Adrenal gland (tissue), 12 donors: ENCODE measurements around the gene TNFSF18. TPM values are rescaled to one million over a fixed set of nuclear protein-coding genes. Genes with fewer than 3 reads are reported as not detected.

Experiments
- DNase-seq, 7 donors: peaks; one replicate each; pipeline ENCODE4 v3.0.0-alpha.2; 2019 to 2020
- H3K27ac ChIP-seq, 5 donors: fragments of 200-600 bp; sonication (generic) in 4 of 5; 1 replicate in 3 of 5; 2 replicates in 2 of 5; pipeline versions ENCODE4 v1.5.1 to v1.8.0; 2016 to 2020; ENCODE audit warnings: mild to moderate bottlenecking in 1 of 5
- H3K27me3 ChIP-seq: fragments of 200-600 bp; 2 replicates; pipeline ENCODE4 v1.8.0; 2021
- H3K36me3 ChIP-seq, 2 donors: fragments of 200-600 bp; replicated peaks in 1 of 2; 1 replicate in 1 of 2; 2 replicates in 1 of 2; pipeline versions ENCODE4 v1.5.1 to v1.8.0; 2018 to 2022
- H3K4me1 ChIP-seq, 2 donors: fragments of 200-600 bp; replicated peaks in 1 of 2; 1 replicate in 1 of 2; 2 replicates in 1 of 2; pipeline versions ENCODE4 v1.5.1 to v1.8.0; 2018 to 2021
- H3K4me3 ChIP-seq, 4 donors: fragments of 200-600 bp; sonication (generic) in 3 of 4; one replicate each; pipeline ENCODE4 v1.5.1; 2016 to 2018
- H3K9me3 ChIP-seq, 3 donors: fragments of 200-600 bp; sonication (generic) in 1 of 3; replicated peaks in 1 of 3; 1 replicate in 2 of 3; 2 replicates in 1 of 3; pipeline versions ENCODE4 v1.5.1 to v1.8.0; 2016 to 2021
- CTCF ChIP-seq, 6 experiments: fragments of 450-650 bp in 4 of 6; fragments of 200-600 bp in 2 of 6; sonication (generic) in 1 of 6; IDR thresholded peaks; 1 replicate in 5 of 6; 2 replicates in 1 of 6; pipeline versions ENCODE4 v1.5.1 to v1.8.0; 2016 to 2021; ENCODE audit warnings: antibody characterized with exemption in 6 of 6, mild to moderate bottlenecking in 2 of 6, moderate library complexity in 1 of 6
- POLR2A ChIP-seq, 2 donors: fragments of 450-650 bp; IDR thresholded peaks; one replicate each; pipeline ENCODE4 v1.6.1; 2017; ENCODE audit warnings: antibody characterized with exemption in 2 of 2, mild to moderate bottlenecking in 2 of 2, moderate library complexity in 1 of 2
- WGBS, 4 donors: extraction: QIAGEN DNeasy Blood & Tissue Kit in 2 of 4; methylation state at CpG; one replicate each; pipeline versions ENCODE4 v1.1.5 to v1.1.7; 2013 to 2017; 5-methylcytosine and 5-hydroxymethylcytosine counted together
- intact Hi-C, 2 donors: fragments of 100-400 bp; cut with DNase I; formaldehyde crosslinking; loops; one replicate each; pipeline versions ENCODE4 v1.14.1 to v1.15.0; 2022 to 2023
- polyA plus RNA-seq, 3 donors: library from polyadenylated mRNA; stranded (reverse); fragments of 200-250 nt in 2 of 3; fragments of 350-450 nt in 1 of 3; fragmentation: Illumina TruSeq in 1 of 3; extraction: RNeasy Lipid Tissue Mini Kit (QIAGEN cat#74804) in 1 of 3; gene quantifications; one replicate each; pipeline ENCODE4 v1.2.3, GENCODE V29; 2013 to 2014
- total RNA-seq, 9 donors: library from RNA; depleted of rRNA in 4 of 9; stranded (reverse); fragments of >200 nt in 4 of 9; fragments of 120-200 nt in 1 of 9; fragmentation: NEBNext Ultra II Directional in 1 of 9; extraction: Animal tissue kit (Norgen Biotek cat#: 25700) in 1 of 9; gene quantifications; one replicate each; pipeline versions ENCODE4 v1.1.0 to v1.2.4, GENCODE V29; 2013 to 2023
- donor health status: healthy with polysubstance abuse.
- donor health status: Bipolar disorder and iron deficiency.
- donor health status: DM: yes; HTN: yes; CAD: no.
- donor health status: DM: no; HTN: no; CAD: no.
- donor health status: DM: no; HTN: no; CAD: no.
- donor health status: DM: yes; HTN: yes; CAD: no.

Gene TNFSF18
- total and polyA plus RNA-seq, 12 donors: 0.07 to 1.0 (median 0.27) TPM; not detected in 8

DNA sequence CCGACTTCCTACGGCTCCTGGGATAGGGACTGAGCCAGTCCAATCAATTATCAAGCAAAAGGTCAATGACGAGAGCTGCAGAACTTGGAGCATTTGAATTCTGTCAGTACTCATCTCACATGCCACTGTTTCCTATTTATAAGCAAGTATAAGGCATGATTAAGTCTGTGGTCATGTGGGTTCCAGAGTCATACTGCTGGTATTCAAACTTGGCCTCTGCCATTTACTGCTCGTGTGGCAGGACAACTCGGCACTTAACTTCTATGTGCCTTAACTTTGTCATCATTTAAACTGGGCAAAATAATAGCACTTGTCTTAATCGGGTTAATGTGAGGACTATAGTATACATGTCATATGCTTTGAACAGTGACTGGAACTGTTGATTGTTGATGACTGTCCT, 44.9 kb upstream of the TNFSF18 start:
- Histone ChIP-seq H3K36me3 (no peaks in the 10 kb centered on the region), H3K4me1 (peaks cover 0 to 4% of the 10 kb centered on the region in 2 donors), H3K27me3 (no peaks in the 10 kb centered on the region), H3K4me3 (no peak overlapping the region), H3K9me3 (no peaks in the 10 kb centered on the region), H3K27ac (no peak overlapping the region)
- no peak for DNase-seq
- intact Hi-C loops: no loop called here
- TF ChIP-seq POLR2A (IDR thresholded peaks at IDR 0.05) (no peak), CTCF (IDR thresholded peaks at IDR 0.05) (no peak)
- 64 to 69% (median 68%) methylated on average over 6 of the region's 6 CpGs for WGBS, 4 donors

- peaks cover 0 to 4% of the 10 kb centered on the region in 2 donors for H3K4me1 ChIP-seq
- TF ChIP-seq CTCF (IDR thresholded peaks at IDR 0.05): no peak
- no peak for TF ChIP-seq POLR2A (IDR thresholded peaks at IDR 0.05)
- no peaks in the 10 kb centered on the region for H3K9me3 ChIP-seq
- no peak for DNase-seq
- H3K27me3 ChIP-seq: no peaks in the 10 kb centered on the region
- WGBS, 4 donors: 66 to 77% (median 75%) methylated on average over 4 of the region's 4 CpGs
- no peak overlapping the region for H3K4me3 ChIP-seq
- H3K36me3 ChIP-seq: no peaks in the 10 kb centered on the region
- intact Hi-C loops: no loop called here
- no peak overlapping the region for H3K27ac ChIP-seq
Measured at GRCh38 chr1:173094541-173094940, 43.8 kb upstream of the TNFSF18 start.

GRCh38 chr1:173093691-173094445, 43.1 kb upstream of the TNFSF18 start:
- intact Hi-C loops: no loop called here
- Histone ChIP-seq H3K9me3 (no peaks in the 10 kb centered on the region), H3K4me3 (no peak overlapping the region), H3K36me3 (no peaks in the 10 kb centered on the region), H3K4me1 (peaks cover 0 to 4% of the 10 kb centered on the region in 2 donors), H3K27ac (no peak overlapping the region), H3K27me3 (no peaks in the 10 kb centered on the region)
- no peak for DNase-seq
- TF ChIP-seq POLR2A (IDR thresholded peaks at IDR 0.05) (no peak), CTCF (IDR thresholded peaks at IDR 0.05) (no peak)

DNA sequence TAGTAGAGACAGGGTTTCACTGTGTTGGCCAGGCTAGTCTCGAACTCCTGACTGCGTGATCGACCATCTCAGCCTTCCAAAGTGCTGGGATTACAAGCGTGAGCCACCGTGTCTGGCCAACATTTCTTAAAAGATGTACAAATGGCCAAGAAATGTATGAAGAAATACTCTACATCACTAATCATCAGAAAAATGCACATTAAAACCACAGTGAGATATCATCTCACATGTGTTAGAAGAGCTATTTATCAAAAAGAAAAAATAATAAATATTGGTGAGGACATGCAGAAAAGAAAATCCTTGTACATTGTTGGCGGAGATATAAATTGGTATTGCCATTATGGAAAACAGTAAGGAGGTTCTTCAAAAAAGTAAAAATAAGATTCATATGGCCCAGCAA, 33.6 kb upstream of the TNFSF18 start:
- Histone ChIP-seq H3K4me3 (no peak overlapping the region), H3K27ac (no peak overlapping the region), H3K9me3 (no peaks in the 10 kb centered on the region), H3K4me1 (no peaks in the 10 kb centered on the region), H3K27me3 (no peaks in the 10 kb centered on the region), H3K36me3 (no peaks in the 10 kb centered on the region)
- TF ChIP-seq POLR2A (IDR thresholded peaks at IDR 0.05): no peak
- no peak for TF ChIP-seq CTCF (IDR thresholded peaks at IDR 0.05)
- no peak for DNase-seq
- 93 to 94% (median 94%) methylated on average over 6 of the region's 6 CpGs for WGBS, 4 donors
- intact Hi-C loops: no loop called here
